ENCODE results near the gene TRIM63.

The TRIM63 gene

DNA sequence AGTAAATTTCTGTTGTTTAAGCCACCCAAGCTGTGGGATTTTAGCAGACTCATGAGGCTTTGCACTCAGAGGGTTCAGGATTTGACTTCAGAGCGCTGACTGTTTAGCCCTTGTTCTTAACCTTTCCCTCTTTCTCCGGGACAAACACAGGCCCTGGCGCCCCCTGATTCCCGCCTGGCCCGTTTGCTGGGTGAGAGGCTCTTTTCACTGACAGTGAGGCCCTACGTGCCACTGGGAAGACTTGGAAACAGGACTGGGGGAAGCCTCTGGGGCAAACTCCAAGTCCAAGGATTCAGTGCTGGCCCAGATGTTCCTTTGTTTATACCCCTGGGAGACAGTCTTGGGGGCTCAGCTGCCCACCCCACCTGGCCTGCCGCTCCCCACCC, 11.7 kb upstream of the TRIM63 start:
- Histone ChIP-seq H3K4me1 (ENCODE audit: control insufficient read depth, insufficient read depth, low read depth, low read length) (peaks cover 9% of the 10 kb centered on the region), H2BK5ac (ENCODE audit: low read depth, low read length, poor library complexity, severe bottlenecking) (no peak overlapping the region), H3K23ac (ENCODE audit: low read length in 2 of 2) (no peak overlapping the region), H2AFZ (ENCODE audit: low read depth, low read length) (no peak overlapping the region), H3K14ac (ENCODE audit: low read length in 2 of 2) (no peak overlapping the region), H3K9ac (ENCODE audit: low read length) (no peak overlapping the region), H3K36me3 (ENCODE audit: control insufficient read depth in 1 of 2, insufficient read depth in 2 of 2, low read depth in 1 of 2, low read length in 2 of 2) (no peaks in the 10 kb centered on the region), H4K8ac (ENCODE audit: low read length) (peak overlapping the region; percentile 48), H3K27ac (ENCODE audit: low read length, poor library complexity, severe bottlenecking) (no peak overlapping the region), H2AK5ac (ENCODE audit: low read length, severe bottlenecking) (no peak overlapping the region), H3K9me3 (ENCODE audit: control insufficient read depth, low read length) (no peaks in the 10 kb centered on the region), H3K4me3 (ENCODE audit: insufficient read depth in 1 of 2, low read depth in 1 of 2, low read length in 2 of 2) (no peak overlapping the region), H3K18ac (ENCODE audit: low read depth in 1 of 2, low read length in 2 of 2) (peak overlapping the region; percentile 16 to 84), H2BK15ac (ENCODE audit: low read depth, poor library complexity, severe bottlenecking) (peak overlapping the region; percentile 79), H3K27me3 (ENCODE audit: control insufficient read depth in 1 of 2, insufficient read depth in 1 of 2, low read length in 2 of 2) (peaks cover 29% of the 10 kb centered on the region in 2 experiments), H3K4me2 (ENCODE audit: low read length, poor library complexity, severe bottlenecking) (no peak overlapping the region), H3K4ac (ENCODE audit: low read depth in 1 of 2, low read length in 2 of 2) (no peak overlapping the region), H2BK120ac (ENCODE audit: low read depth, low read length) (no peak overlapping the region), H3K79me1 (replicated peaks; ENCODE audit: low read length, poor library complexity, severe bottlenecking) (no peaks in the 10 kb centered on the region), H2BK12ac (ENCODE audit: low read length in 2 of 2) (peak overlapping the region in 1 of 2 experiments; percentile 33), H4K91ac (ENCODE audit: low read length) (no peak overlapping the region)
- DNase-seq = no peak
- WGBS = 50% methylated on average over 7 of the region's 7 CpGs

DNA sequence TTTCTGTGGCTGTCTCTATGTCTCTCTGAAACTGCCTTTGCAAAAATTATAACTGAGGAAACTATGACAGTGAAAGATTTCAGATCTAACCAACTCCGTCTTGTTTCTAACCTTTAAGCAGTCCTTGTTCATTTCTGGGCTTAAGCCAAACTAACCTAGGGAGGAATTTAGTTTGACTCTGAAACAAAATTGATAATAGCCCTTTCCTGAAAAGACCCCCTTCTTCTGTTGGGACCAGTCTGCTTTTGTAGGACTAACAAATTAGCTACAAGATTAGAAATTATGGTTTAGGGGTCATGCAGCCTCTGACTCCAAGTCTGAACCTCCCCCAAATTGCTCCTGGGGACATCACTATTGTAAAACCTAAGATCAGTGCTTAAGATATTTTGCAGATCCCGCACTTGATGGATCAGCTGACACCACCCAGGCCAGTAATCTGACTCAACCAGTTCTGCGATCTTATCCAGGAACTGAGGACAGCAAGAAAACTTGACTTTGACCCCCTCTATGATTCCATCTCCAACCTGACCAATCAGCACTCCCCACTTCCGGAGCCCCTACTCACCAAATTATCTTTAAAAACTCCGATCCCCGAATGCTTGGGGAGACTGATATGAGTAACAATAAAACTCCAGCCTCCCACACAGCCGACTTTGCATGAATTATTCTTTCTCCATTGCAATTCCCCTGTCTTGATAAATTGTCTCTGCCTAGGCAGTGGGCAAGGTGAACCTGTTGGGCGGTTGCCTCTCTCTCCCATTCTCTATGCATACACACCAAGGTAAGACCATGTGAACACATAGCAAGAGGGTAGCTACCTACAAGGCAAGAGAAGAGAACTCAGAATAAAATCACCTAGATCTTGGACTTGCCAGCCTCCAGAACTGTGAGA, 11.1 kb upstream of the TRIM63 start:
- Histone ChIP-seq H2BK120ac (ENCODE audit: low read depth, low read length) (no peak overlapping the region), H2AK5ac (ENCODE audit: low read length, severe bottlenecking) (no peak overlapping the region), H2BK5ac (ENCODE audit: low read depth, low read length, poor library complexity, severe bottlenecking) (no peak overlapping the region), H3K27me3 (ENCODE audit: control insufficient read depth in 1 of 2, insufficient read depth in 1 of 2, low read length in 2 of 2) (peaks cover 26 to 35% of the 10 kb centered on the region in 2 experiments), H3K23ac (ENCODE audit: low read length in 2 of 2) (no peak overlapping the region), H4K8ac (ENCODE audit: low read length) (no peak overlapping the region), H3K18ac (ENCODE audit: low read depth in 1 of 2, low read length in 2 of 2) (no peak overlapping the region), H3K4me2 (ENCODE audit: low read length, poor library complexity, severe bottlenecking) (no peak overlapping the region), H3K4me3 (ENCODE audit: insufficient read depth in 1 of 2, low read depth in 1 of 2, low read length in 2 of 2) (no peak overlapping the region), H3K4me1 (ENCODE audit: control insufficient read depth, insufficient read depth, low read depth, low read length) (peaks cover 7% of the 10 kb centered on the region), H3K9me3 (ENCODE audit: control insufficient read depth, low read length) (no peaks in the 10 kb centered on the region), H3K9ac (ENCODE audit: low read length) (no peak overlapping the region), H4K91ac (ENCODE audit: low read length) (no peak overlapping the region), H3K14ac (ENCODE audit: low read length in 2 of 2) (no peak overlapping the region), H2BK12ac (ENCODE audit: low read length in 2 of 2) (no peak overlapping the region), H3K36me3 (ENCODE audit: control insufficient read depth in 1 of 2, insufficient read depth in 2 of 2, low read depth in 1 of 2, low read length in 2 of 2) (no peaks in the 10 kb centered on the region), H2BK15ac (ENCODE audit: low read depth, poor library complexity, severe bottlenecking) (no peak overlapping the region), H3K27ac (ENCODE audit: low read length, poor library complexity, severe bottlenecking) (no peak overlapping the region), H2AFZ (ENCODE audit: low read depth, low read length) (no peak overlapping the region), H3K79me1 (replicated peaks; ENCODE audit: low read length, poor library complexity, severe bottlenecking) (no peaks in the 10 kb centered on the region), H3K4ac (ENCODE audit: low read depth in 1 of 2, low read length in 2 of 2) (no peak overlapping the region)
- DNase-seq = no peak
- WGBS = 68% methylated on average over 8 of the region's 8 CpGs

DNA sequence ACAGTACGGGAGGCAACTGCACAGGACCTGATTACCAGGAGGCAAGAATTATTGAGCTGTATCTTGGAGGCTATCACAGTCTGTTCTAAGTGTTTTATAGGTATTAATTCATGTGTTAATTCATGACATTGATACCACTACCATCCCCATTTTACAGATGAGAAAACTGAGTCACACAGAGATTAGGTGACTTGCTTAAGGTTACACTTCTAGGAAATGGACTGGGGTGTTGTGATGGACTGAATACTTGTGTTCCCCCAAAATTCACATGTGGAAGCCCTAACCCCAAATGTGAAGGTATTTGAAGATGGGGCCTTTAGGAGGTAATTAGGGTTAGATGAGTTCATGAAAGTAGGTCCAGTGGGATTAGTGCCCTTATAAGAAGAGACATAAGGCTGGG, 10.1 kb upstream of the TRIM63 start:
- Histone ChIP-seq H3K14ac (ENCODE audit: low read length in 2 of 2) (no peak overlapping the region), H2AK5ac (ENCODE audit: low read length, severe bottlenecking) (no peak overlapping the region), H2BK12ac (ENCODE audit: low read length in 2 of 2) (no peak overlapping the region), H2BK5ac (ENCODE audit: low read depth, low read length, poor library complexity, severe bottlenecking) (no peak overlapping the region), H3K27ac (ENCODE audit: low read length, poor library complexity, severe bottlenecking) (no peak overlapping the region), H3K79me1 (replicated peaks; ENCODE audit: low read length, poor library complexity, severe bottlenecking) (no peaks in the 10 kb centered on the region), H4K8ac (ENCODE audit: low read length) (no peak overlapping the region), H3K27me3 (ENCODE audit: control insufficient read depth in 1 of 2, insufficient read depth in 1 of 2, low read length in 2 of 2) (peaks cover 25 to 45% of the 10 kb centered on the region in 2 experiments), H3K18ac (ENCODE audit: low read depth in 1 of 2, low read length in 2 of 2) (no peak overlapping the region), H3K23ac (ENCODE audit: low read length in 2 of 2) (no peak overlapping the region), H3K4ac (ENCODE audit: low read depth in 1 of 2, low read length in 2 of 2) (no peak overlapping the region), H3K4me1 (ENCODE audit: control insufficient read depth, insufficient read depth, low read depth, low read length) (peaks cover 4% of the 10 kb centered on the region), H3K9me3 (ENCODE audit: control insufficient read depth, low read length) (no peaks in the 10 kb centered on the region), H3K4me2 (ENCODE audit: low read length, poor library complexity, severe bottlenecking) (no peak overlapping the region), H4K91ac (ENCODE audit: low read length) (no peak overlapping the region), H3K36me3 (ENCODE audit: control insufficient read depth in 1 of 2, insufficient read depth in 2 of 2, low read depth in 1 of 2, low read length in 2 of 2) (no peaks in the 10 kb centered on the region), H3K9ac (ENCODE audit: low read length) (no peak overlapping the region), H3K4me3 (ENCODE audit: insufficient read depth in 1 of 2, low read depth in 1 of 2, low read length in 2 of 2) (no peak overlapping the region), H2BK15ac (ENCODE audit: low read depth, poor library complexity, severe bottlenecking) (no peak overlapping the region), H2AFZ (ENCODE audit: low read depth, low read length) (no peak overlapping the region), H2BK120ac (ENCODE audit: low read depth, low read length) (no peak overlapping the region)
- DNase-seq = no peak
- no CpG with 5 or more reads among the region's 1 CpG for WGBS

DNA sequence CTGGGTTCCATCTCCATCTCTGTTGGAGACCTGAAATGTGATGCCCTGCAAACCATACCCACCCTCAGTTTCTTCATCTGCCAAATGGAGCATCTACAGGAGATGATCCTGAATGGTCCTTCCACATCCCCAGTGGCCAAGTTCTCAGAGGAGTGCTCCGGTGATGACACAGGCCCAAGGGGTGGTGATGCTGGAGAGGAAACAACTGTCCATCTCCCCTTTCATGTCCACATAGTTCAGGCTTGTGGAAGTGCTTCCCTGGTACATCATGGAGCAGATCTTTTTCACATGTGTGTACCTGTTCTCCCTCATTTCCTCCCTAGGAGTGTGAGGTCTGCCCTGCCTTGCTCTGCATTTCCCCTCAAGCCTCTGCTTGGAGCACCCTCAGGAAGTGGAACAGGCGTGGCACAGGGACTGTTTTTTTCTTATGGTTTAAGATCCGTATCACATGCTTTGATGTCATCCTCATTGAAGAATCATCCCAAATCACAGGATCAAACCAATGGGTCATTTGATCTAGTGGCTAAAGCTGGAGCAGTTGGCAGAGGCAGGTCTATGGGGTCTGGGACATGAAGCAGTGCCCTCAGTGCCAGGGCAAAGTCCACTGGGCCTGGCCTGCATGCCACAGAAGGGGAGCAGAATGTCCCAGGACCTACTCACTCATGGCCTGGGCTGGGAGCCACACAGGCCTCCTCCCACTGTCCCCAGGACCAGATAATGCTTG, 8.2 kb upstream of the TRIM63 start:
- Histone ChIP-seq H3K4ac (ENCODE audit: low read depth in 1 of 2, low read length in 2 of 2) (no peak overlapping the region), H3K4me2 (ENCODE audit: low read length, poor library complexity, severe bottlenecking) (no peak overlapping the region), H2BK120ac (ENCODE audit: low read depth, low read length) (no peak overlapping the region), H3K23ac (ENCODE audit: low read length in 2 of 2) (no peak overlapping the region), H2BK15ac (ENCODE audit: low read depth, poor library complexity, severe bottlenecking) (no peak overlapping the region), H3K18ac (ENCODE audit: low read depth in 1 of 2, low read length in 2 of 2) (no peak overlapping the region), H4K8ac (ENCODE audit: low read length) (no peak overlapping the region), H3K4me1 (ENCODE audit: control insufficient read depth, insufficient read depth, low read depth, low read length) (no peaks in the 10 kb centered on the region), H3K9ac (ENCODE audit: low read length) (no peak overlapping the region), H3K4me3 (ENCODE audit: insufficient read depth in 1 of 2, low read depth in 1 of 2, low read length in 2 of 2) (no peak overlapping the region), H3K36me3 (ENCODE audit: control insufficient read depth in 1 of 2, insufficient read depth in 2 of 2, low read depth in 1 of 2, low read length in 2 of 2) (no peaks in the 10 kb centered on the region), H2AFZ (ENCODE audit: low read depth, low read length) (no peak overlapping the region), H3K9me3 (ENCODE audit: control insufficient read depth, low read length) (no peaks in the 10 kb centered on the region), H3K79me1 (replicated peaks; ENCODE audit: low read length, poor library complexity, severe bottlenecking) (no peaks in the 10 kb centered on the region), H3K27ac (ENCODE audit: low read length, poor library complexity, severe bottlenecking) (no peak overlapping the region), H3K27me3 (ENCODE audit: control insufficient read depth in 1 of 2, insufficient read depth in 1 of 2, low read length in 2 of 2) (peaks cover 37 to 63% of the 10 kb centered on the region in 2 experiments), H2AK5ac (ENCODE audit: low read length, severe bottlenecking) (no peak overlapping the region), H3K14ac (ENCODE audit: low read length in 2 of 2) (no peak overlapping the region), H2BK5ac (ENCODE audit: low read depth, low read length, poor library complexity, severe bottlenecking) (no peak overlapping the region), H4K91ac (ENCODE audit: low read length) (no peak overlapping the region), H2BK12ac (ENCODE audit: low read length in 2 of 2) (no peak overlapping the region)
- WGBS = 93% methylated on average over 3 of the region's 3 CpGs
- no peak for DNase-seq
